Measurements from ENCODE around the gene AURKAIP1. TPM values are rescaled to one million over a fixed set of nuclear protein-coding genes. Genes with fewer than 3 reads are reported as not detected.
"Not testable (repeated sequence)": the region's sequence is repeated elsewhere in the genome, so short reads cannot be mapped to it uniquely, and the experiment has no call there.

Gene AURKAIP1
- total RNA-seq, 1 experiment from 2014 or later: 141 TPM

- peak; percentile 89 for DNase-seq (ENCODE audit: low read depth)
These were observed 32.0 kb upstream of the AURKAIP1 start, which contains the start of gene MRPL20 for GRCh38 chr1:1406821-1407635. MRPL20 (minus strand) TSS chr1:1407293; CDS start chr1:1407217, 76 bp downstream.

DNA sequence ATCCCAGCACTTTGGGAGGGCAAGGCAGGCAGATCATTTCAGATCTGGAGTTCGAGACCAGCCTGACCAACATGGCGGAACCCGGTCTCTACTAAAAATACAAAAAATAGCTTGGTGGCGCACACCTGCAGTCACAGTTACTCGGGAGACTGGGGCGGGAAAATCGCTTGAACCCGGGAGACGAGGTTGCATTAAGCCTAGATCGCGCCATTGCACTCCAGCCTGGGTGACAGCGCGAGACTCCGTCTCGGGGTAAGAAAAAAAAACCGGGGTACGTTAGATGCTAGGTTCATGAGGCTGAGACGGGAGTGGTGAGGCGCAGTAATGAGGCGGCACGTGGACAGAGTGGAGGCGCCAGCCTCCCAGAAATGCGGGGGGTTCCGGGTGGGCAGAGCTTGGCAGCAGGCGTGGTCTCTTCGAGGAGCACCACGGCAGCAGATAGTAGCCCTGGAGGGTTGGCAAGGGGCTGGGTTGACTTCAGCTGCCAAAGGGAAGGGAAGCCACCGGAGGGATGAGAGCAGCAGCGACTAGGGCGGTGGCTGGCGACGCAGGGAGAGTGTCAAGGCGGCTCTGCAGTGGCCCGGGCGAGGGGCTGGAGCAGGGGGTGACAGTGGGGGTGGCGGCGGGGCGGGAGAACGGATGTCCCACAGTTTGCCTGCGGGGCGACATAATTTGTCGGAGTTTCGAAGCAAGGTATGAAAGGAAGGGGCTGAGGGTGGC lies 31.3 kb upstream of the AURKAIP1 start:
- DNase-seq (ENCODE audit: low read depth): peak; percentile 14

DNA sequence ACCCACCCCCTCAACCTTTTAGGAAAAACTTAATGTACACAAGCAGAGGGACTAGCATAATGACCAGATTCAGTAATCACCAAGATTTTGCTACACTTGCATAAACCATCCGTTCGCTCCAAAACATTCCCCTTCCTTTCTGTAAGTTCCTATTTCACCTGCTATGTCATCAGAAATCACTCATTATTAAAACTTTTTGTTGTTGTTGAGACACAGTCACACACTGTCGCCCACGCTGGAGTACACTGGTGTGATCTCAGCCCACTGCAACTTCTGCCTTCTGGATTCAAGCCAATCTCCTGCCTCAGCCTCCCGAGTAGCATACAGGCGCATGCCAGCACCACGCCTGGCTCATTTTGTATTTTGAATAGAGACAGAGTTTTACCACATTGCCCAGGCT lies 28.6 kb upstream of the AURKAIP1 start:
- no peak for DNase-seq (ENCODE audit: low read depth)

GRCh38 chr1:1402901-1403392 lies 27.9 kb upstream of the AURKAIP1 start:
- DNase-seq (ENCODE audit: low read depth): not testable (repeated sequence)

DNA sequence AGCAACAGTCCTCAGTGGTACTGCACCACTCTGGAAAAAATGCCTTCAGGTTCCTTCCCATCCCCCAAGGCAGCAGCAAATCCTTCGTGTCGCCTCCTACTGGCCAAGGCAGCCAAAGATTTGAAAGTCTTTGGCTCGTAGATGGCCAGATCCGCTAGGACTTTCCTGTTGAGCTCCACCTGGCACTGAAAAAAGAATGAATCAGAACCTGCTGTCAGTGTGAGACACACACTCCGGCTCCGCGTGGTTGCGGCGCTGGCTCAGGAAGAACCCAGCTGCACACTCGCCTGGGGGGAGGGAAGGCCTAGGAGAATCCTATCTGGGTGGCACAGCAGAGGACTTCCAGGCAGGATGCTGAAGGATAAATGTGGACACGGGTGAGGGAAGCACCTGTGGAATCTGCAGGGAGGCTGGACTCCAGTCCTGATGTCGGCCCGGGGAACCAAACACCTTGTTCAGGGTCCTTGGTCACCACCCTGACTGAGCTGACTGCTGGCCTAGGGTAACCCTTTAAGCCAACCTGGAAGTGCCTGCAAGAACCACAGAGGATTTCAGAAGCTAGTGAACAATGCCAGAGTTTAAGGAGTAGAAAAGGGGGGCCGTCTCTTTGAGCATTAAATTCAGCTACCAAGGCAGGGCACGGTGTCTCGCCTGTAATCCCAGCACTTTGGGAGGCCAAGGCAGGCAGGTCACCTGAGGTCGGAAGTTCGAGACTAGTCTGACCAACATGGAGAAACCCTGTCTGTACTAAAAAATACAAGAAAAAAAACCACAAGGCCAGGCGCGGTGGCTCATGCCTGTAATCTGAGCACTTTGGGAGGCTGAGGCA lies 27.3 kb upstream of the AURKAIP1 start:
- DNase-seq (ENCODE audit: low read depth): peak; percentile 47

DNA sequence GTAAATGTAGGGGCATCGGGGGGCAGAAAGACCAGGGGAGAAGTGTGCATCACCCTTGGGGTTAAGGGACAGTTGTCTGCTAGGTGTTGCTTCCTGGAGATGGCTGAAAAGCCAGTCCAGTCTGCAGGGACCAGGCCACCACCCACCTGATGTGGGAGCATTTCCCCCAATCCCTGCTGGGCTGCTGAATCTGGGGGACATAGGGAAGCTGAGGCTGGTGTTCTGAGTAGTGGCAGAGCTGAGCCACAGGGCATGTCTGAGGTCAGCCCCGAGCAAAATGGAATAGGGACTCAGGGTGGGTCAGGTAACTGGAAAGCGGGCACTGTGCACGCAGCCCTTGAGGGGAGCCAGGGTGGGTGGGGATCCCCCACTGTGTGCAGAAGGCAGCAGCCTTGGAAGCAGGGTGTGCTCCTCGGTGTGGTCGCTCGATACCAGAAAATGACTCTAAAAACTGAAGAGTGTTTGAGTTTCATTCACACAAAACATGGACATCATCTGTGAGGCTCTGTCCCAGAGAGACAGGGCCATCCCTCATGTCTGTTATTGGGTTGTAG lies 26.5 kb upstream of the AURKAIP1 start:
- no peak for DNase-seq (ENCODE audit: low read depth)

GRCh38 chr1:1400576-1401456 lies 25.8 kb upstream of the AURKAIP1 start:
- DNase-seq (ENCODE audit: low read depth): no peak

DNA sequence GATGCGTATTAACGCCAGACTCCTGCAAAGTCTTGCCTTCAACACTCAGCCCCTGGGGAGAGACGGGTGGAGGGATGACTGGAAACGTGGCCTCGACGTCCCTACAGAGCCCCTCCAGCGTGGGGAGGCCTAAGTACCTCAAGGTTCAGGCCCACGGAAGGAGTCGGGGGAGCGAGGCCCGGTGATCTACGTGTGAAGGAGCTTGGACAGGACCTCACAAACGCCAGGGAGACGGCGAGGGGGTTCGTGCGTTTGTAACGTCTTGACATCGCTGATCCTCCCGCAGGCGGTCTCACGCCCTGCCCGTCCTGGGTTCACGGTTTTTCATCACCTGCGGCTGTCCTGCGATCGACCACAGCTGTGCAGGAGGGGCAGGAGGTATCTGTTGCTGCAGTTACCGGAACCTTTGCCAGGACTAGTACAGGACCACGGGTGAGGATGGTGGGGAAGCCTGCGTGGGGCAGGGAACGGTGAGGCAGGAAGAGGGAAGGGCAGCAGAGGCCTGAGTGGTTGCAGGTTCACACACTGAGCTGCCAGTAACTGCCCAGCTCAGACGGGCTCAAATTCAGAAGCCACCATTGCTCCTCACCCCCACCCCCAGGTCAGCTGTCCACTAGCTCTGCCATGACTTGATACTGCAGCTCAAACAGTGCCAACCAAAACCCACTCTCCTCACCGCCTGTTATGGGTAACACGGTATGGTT lies 25.0 kb upstream of the AURKAIP1 start:
- peak; percentile 37 for DNase-seq (ENCODE audit: low read depth)

GRCh38 chr1:1399187-1399871 lies 24.3 kb upstream of the AURKAIP1 start, which contains the start of gene CCNL2:
CCNL2 (minus strand) TSS chr1:1399335; CDS start chr1:1399306, 29 bp downstream.
- peak; percentile 98 for DNase-seq (ENCODE audit: low read depth)

DNA sequence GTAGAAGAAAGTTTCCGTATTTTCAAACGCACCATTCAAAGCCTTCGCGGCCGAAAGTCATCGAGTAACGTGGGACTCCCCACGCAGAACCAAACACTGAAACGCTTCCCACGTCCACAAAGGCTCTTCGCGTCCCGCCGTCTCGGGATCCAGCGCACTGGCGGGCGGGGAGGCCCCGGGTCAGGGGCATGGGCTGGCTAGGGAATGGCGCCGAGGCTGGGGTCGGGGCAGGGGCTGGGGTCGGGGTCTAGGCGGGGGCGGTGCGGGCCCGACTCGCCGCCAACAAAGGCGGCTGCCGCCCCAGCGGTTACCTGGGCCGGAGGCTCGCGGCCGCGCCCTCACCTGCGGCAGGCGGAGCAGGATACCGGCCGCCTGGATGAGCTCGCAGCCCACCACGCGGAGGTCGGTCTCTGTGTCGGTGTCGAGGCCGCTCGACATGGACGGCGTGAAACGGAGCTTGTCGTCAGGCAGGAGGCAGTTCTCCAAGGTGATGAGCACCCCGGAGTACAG lies 23.7 kb upstream of the AURKAIP1 start:
- no peak for DNase-seq (ENCODE audit: low read depth)

DNA sequence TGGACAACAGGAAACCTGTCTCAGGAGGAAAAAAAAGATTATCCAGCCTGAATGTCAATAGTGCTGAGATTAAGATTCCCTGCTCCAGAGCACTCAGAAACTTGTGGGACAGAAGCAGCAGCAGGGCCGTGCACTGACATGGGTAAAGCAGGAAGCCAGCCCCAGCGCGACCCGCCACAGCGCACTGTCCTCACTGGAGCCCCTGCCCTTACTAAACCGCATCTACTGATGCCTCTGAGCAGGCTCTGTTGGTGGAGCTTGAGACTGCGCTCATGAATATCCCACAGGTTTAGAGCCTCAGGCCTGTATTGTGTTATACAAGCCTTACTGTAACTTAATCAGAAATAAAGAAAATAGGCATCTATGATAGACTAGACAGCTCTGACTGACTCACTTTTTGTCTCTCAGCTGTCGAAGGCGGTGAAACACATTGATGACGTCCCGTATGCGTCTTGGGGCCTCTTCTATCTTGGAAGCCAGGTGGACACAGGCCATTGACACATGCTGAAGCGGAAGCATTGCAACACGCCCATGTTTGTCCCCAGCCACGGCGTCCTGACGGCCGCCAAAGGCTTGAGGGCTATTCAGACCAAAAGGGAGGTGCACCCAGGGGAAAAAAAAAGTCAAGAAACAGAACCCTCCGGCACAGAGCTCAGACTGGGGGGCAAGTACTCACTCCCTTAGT lies 23.0 kb upstream of the AURKAIP1 start:
- DNase-seq (ENCODE audit: low read depth): peak; percentile 54

- no peak for DNase-seq (ENCODE audit: low read depth)
These were observed 20.2 kb upstream of the AURKAIP1 start for GRCh38 chr1:1395166-1395565.

DNA sequence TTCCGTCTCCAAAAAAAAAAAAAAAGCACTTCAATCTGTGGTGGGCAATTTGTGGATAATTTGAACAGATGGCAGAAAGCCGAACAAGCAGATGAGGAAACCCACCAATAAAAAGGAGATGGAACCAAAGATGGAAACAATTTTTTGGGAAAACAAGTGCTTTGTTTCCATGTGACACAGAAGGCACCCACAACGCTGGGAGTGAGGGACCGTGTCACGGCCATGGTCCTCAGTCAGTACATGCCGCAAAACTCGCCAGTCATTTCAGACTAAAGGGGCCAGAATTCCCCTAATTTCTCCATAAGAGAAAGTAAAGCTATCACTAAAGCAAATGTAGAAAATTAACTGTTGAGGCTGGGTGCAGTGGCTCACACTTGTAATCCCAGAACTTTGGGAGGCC lies 19.1 kb upstream of the AURKAIP1 start:
- DNase-seq (ENCODE audit: low read depth): no peak

DNA sequence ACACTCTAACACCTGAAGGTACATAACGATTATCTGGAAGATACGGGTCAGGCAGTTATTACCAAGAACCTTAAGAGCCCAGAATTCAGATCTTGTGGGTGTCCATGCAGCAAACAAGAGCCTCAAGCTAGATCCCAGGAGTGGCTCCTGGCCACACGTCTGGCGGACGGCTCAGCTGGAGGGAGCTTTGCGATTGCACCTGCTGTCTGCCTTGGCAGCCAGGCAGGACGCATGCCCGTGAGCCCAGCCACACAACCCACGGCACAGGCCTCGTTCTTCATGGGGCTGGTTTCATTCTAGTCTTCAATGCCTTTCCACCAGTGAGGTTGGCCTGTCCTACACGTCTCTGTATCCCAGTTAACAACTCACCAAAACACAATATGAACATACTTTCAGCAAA lies 18.4 kb upstream of the AURKAIP1 start:
- no peak for DNase-seq (ENCODE audit: low read depth)

- DNase-seq (ENCODE audit: low read depth): no peak
These were observed 18.0 kb upstream of the AURKAIP1 start for GRCh38 chr1:1393014-1393413.

GRCh38 chr1:1391225-1391624 lies 16.2 kb upstream of the AURKAIP1 start:
- no peak for DNase-seq (ENCODE audit: low read depth)

- DNase-seq (ENCODE audit: low read depth): no peak
These were observed 15.7 kb upstream of the AURKAIP1 start for GRCh38 chr1:1390675-1391074.

DNA sequence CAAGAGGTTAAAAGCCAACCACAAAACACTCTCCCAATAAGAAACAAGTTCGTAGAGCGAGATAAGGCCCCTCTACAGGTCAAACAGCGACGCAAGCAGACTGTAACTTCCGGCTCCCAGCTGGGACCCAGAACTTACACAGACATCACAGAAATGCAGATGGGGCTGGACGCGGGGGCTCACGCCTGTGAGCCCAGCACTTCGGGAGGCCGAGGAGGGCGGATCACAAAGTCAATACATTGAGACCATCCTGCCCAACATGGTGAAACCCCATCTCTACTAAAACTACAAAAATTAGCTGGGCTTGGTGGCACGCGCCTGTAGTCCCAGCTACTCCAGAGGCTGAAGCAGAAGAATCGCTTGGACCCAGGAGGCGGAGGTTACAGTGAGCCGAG lies 13.1 kb upstream of the AURKAIP1 start:
- DNase-seq (ENCODE audit: low read depth): no peak
